OCI-M2 (cell line): Measurements from ENCODE around the gene BCL7A.

Source experiments
- DNase-seq: peaks from one replicate; lab custom pipeline; 2025; ENCODE audit not compliant: unreplicated experiment; lab: John Stamatoyannopoulos, UW

The BCL7A gene

DNA sequence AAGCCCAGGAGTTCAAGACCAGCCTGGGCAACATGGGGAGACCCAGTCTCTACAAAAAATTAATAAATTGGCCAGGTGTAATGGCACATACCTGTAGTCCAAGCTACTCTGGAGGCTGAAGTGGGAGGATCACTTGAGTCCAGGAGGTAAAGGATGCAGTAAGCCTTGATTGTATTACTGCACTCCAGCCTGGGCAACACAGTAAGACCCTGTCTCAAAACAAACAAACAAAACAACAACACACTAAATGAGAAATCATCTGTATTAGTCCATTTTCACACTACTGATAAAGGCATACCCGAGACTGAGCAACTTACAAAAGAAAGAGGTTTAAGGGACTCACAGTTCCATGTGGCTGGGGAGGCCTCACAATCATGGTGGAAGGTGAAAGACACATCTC, 52.1 kb downstream of the BCL7A start:
- DNase-seq, result no peak

DNA sequence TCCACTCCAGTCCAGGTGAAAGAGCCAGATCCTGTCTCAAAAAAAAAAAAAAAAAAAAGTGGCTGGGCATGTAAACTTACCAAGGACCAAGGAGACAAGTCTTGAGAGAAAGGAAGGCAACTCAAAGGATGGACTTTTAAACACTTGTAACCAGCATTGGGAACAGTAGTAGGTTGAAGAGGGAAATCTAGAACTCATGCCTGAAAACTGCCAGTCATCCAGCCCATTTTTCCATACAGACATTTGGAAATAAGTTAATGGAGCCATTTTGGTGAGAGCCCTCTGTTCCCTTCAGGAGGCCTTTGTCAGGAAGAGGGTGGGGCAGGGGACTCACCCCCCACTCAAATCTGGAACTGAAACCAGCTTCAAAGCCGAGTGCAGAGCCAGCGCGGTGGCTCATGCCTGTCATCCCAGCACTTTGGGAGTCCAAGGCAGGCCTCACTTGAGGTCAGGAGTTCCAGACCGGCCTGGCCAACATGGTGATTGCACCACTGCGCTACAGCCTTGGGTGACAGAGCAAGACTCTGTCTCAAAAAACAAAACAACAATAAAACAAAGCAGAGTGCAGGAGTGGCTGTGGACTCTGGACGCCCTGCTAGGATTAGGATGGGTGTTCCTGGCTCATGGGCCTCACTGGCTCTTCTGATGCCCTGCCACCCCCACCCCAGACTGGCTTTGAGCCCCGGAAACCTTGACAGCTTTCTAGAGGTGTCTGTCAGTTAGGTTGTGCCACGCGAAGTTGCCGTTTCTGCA, 55.2 kb downstream of the BCL7A start:
- no peak for DNase-seq

DNA sequence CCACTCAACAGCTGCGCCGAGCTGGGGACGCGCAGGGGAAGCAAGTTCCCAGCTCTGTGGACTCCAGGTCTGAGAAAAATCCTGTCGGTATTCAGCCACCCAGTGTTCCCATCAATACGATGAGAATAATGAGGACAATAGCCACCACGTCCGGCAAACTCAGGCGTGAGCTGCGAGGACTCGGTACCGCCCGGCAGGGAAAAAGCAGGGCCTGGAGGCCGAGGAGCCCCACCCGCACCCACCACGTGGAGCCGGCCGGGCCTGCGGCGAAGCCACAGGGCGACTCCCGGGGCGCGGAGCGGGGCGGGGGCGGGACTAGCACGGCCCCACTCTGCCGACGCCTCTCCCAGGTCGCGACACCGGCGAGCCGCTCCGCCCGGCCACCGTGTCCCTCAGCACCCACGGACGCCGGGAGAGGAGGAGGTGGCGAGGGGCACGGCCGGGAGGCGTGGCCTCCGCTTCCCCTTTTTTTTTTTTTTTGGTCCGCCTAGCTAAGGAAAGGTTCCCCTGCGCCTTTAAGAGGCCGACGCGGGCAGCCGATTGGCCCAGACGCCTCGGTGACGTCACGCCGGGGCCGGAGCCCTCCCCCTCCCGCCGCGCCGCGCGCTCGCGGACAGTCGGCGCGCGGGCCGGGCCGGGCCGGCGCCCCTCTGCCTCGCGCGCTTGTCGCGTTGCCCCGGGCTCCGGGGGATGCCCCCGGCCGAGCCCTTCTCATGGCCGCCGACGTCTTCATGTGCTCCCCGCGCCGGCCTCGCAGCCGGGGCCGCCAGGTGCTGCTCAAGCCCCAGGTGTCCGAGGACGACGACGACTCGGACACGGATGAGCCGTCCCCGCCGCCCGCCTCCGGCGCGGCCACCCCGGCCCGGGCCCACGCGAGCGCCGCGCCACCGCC, 56.7 kb downstream of the BCL7A start, which contains the start of gene MLXIP:
Gene MLXIP (plus strand): TSS at position 616 of the 892 bp plus-strand sequence. CDS start 98 bp downstream, at position 714.
- DNase-seq, result peak; percentile 38

DNA sequence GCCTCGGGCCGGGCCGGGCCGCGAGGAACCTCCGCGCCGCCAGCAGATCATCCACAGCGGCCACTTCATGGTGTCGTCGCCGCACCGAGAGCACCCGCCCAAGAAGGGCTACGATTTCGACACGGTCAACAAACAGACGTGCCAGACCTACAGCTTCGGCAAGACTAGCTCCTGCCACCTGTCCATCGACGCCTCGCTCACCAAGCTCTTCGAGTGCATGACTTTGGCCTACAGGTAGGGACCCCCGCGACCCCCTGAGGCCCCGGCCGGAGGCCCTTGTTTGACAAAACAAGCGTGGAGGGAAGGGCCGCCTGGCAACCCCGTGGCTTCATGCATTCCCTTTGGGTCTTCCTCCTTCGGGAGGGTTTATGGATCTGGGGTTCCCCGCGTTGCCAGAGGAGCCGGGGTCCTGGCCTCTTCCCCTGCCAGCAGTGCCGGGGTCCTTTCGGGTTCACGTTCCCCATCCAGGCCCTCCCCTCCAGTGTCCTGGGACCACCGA, 57.4 kb downstream of the BCL7A start:
- DNase-seq, result no peak

DNA sequence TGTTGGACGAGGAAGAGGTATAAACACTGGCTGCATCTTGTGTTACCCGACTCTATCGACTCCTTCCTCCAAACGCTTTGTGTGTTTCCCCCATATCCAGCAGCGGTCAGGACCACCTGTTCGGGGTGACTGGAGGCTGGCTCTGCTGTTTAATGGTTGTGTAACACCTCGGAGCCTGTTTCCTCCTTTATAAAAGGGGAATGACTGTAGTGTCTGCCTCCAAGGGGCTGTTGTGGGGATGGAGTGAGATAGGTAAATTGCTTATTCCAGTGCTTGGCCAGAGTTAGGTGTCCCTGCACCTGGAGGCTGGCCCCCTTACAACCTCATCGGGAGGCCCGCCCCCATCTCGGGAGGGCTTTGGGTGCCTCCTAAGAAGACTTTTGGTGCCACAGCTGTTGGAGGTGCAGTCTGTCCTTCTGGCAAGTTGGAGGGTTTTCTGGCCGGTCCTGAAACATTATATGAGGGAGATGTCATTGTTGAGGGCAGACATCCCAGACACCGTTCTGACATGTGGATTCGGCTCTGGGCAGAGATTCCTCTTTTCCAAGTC, 57.9 kb downstream of the BCL7A start:
- no peak for DNase-seq

DNA sequence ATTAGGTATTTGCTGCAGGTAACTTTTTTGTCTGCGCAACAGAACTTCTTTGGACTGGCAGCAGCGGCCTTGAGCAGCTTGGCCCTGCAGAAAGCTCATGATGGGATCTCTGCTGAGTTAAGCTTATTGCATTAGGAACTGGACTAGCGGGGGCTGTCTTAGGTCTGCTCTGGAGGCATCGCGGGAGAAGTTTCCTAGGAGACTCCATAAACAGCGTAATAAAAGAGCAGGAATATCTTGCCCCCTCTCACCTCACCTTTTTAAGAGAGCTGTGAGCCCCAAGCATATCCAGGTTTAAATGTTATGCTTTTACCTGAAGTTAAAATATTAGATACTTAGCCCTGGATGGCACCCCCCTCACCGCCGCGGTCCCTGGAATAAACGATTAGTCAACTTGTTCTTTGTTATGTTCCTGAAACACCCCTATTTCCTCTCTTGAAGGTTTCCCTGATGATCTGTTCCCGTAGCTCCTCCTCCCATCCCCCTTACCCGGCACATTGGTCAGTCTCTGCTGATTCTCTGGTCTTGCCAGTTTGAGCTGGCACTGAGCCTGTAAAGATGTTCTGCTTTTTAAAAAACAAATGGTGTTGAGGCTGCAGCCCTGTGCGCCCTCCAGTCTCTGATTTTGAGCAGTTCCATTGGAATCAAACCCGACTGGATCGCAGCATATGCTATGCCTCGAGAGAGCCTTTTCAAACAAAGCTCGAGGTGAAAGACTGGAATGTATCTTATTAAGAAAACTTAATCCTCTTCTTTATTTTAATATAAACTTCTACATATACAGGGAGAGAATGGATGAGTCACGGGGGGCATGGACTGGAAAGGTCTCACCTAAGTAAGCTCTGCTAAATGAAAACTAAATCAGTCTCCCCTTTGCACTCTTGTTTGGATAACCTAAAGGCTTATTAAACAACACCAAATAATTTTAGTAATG, 58.7 kb downstream of the BCL7A start:
- DNase-seq, result no peak

DNA sequence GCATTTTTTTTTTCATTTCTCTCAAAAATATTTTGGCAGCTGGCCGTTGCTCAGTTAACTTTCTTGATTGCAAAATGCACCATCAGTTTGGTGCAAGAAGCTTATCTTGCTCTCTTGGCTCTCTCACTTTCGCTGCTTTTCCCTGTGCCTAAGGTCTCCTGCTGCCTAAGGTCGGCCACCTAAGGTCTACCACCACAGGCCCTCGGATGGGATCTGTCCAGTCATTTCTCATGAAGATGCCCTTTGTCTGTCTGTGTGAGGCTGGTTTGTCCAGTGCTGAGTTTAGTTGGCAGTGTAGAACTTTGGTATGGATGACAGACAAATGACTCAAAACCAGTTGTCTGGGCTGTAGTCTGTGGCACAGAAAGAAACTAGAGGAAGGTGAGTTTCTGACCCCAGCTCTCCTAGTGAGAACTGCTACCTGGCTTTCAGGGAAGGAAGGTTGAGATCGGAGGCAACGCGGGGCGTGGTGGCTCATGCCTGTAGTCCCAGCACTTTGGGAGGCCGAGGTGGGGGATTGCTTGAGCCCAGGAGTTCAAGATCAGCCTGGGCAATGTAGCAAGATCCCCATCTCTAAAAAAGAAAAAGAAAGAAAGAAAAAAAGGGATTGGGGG, 59.5 kb downstream of the BCL7A start:
- DNase-seq, result no peak

DNA sequence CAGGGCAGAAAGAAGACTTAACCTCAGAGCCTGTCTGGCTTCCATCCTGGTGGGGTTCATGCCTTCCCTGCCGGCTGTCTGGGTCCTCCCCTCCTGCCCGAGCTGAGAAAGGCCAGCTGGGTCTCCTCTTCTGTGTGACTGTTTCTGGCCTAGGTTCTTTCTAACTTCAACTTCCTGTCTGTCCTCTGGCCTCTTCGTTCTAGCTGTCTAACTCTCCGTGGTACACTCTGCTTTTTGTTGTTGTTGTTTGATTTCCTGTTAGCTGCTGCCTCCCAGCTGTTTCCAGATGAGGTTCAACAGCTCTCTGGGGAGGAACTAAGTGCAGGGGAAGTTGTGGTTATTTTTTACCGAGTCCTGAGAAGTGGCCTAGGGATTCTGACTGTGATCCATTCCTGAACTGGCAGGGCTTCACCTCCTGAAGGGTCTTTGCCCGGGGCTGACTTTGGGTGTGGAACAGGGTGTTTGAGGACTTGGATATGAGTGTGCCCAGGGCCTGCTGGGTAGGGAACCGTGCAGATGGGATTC, 60.1 kb downstream of the BCL7A start:
- no peak for DNase-seq

DNA sequence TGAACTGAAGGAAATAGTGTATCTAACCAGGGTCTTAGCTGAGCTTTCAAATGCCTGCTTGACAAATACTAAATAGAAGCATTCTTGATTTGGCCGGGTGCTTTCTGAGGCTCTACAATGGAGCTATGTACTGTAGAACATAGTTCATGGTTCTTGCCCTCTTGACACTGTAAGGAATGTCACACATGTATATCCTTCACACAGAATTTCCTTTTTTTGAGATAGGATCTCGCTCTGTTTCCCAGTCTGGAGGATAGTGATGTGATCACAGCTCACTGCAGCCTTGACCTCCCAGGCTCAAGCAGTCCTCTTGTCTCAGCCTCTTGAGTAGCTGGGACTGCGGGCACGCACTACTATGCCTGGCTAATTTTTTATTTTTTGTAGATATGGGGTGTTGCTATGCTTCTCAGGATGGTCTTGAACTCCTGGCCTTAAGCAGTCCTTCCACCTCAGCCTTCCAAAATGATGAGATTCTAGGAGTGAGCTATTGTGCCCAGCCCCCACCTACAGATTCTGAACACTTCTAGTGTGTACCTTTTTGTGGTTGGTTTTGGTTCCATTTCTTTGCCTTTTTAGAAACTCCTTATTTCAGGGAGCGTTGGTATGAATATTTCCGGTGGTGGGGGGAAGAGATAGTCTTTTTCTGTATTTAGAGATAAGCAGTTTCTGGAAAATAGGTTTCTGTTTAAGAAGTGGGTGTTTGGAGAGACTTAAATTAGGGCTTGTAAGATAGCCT, 61.1 kb downstream of the BCL7A start:
- no peak for DNase-seq

DNA sequence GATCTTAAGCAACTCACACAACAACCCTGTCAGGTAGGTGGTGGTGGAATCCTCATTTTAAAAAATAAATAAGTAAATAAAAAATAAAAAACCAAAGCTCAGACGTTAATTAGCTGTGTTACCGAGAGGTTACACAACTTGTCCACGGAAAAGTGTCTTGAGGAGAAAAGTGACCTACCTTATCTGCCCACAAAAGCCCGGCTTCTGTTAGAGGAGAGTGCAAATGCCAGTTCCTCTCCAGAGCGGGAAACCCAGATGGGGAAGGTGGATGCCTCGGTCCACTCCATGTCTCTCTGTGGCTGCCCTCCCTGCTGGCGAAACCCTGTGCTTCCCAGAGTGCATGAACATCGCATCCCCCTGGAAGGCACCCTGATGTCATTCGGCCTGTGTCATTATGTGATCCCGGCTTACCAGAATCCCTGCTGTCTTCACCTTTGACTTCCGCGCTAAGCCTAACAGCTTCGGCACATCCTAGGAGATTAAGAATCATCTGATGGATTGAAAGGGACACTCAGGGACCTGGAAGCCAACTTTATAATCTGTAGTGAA, 63.2 kb downstream of the BCL7A start:
- no peak for DNase-seq

DNA sequence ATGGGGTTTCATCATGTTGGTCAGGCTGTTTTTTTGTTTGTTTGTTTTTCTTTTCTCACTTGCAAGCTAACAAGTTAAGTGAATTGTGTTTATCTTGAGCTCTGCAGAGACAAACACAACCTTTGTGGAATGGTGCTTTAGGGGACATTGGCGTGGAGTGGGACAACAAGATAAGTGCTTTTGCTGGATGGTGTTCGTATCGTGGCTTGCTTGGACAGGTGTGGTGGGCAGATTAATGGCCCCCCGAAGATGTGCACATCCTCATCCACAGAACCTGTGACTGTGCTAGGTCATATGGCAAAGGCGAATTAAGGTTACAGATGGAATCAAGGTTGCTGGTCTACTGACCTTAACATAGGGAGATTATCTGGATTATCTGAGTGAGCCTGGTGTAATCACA, 63.9 kb downstream of the BCL7A start:
- DNase-seq, result no peak

DNA sequence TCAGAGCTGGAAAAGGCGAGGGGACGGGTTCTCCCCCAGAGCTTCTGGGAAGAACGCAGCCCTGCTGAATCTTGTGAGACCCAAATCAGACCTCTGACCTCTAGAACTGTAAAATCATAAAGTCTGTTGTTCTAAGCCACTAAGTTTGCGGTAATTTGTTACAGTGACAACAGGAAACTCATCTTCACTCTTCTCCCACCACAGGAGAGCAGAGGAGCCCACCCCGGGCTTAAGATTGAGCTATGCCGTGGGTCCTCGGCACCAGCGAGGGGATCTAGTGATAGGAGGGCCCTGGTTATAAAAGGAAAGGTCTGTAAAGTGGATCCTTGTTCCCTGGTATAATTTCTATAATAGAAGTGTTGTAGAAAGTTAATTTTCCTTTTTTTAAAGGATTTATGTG, 64.4 kb downstream of the BCL7A start:
- no peak for DNase-seq

DNA sequence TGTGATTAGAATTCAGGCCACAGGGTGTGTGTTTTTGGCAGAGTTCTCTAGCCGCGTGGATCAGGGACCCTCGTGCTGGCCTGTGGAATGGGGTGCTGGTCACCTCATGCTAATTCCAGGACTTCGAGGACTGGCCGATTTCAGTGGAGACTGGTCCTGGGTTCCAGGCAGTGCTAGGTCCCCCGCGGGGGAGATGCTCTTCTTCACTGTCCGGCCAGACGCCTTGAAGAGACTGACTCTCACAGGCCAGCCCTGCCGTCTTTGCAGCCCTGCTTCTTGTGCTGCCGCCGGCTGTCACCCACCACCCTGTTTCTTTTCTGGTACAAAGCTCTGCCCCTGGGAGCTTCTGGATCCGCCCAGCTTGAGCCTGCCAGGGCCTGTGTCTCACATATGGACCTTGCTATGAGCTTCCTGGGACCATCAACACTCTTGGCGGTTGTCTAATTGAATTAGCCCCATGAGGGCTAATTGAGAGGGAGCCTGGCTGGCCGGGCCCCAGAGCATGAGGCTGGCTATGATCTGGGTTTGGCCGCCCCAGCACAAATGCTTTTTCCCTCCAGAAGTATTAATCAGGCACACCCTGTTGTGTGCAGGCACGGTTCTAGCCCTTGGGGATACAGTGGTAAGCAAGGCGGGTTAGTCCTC, 65.1 kb downstream of the BCL7A start:
- no peak for DNase-seq

DNA sequence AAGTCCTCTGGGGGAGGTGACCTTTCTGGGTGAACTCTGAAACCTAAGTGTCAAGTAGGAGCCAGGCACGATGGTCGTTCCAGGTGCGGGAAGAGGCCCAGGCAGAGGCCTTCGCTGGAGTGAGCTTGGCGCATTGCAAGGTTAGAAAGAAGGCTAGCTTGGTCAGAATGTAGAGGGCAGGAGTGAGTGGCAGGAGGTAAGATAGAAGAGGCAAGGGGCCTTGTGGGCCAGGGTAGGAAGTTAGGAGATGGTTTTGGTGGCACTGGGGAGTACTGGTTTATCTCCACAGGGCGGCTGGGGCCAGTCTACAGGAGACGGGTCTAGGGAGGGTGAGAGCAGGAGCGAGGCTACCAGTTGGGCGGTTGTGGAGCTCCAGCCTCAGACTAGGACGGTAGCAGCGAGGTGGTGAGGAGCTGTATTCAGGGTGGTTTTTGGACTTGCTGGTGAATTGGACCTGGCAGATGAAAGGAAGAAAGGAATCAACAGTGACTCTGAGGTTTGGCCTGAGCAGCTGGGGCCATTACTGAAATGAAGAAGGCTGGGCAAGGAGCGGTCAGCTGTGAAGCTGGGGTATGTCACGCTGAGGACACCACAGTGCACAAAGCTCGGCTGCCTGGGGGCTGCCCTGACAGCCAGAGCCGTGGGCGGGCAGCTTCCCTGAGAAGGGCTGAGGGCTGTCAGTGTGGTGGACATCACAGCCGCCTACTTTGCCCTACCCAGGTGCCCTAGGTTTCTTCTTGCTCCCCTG, 65.9 kb downstream of the BCL7A start:
- DNase-seq, result no peak

DNA sequence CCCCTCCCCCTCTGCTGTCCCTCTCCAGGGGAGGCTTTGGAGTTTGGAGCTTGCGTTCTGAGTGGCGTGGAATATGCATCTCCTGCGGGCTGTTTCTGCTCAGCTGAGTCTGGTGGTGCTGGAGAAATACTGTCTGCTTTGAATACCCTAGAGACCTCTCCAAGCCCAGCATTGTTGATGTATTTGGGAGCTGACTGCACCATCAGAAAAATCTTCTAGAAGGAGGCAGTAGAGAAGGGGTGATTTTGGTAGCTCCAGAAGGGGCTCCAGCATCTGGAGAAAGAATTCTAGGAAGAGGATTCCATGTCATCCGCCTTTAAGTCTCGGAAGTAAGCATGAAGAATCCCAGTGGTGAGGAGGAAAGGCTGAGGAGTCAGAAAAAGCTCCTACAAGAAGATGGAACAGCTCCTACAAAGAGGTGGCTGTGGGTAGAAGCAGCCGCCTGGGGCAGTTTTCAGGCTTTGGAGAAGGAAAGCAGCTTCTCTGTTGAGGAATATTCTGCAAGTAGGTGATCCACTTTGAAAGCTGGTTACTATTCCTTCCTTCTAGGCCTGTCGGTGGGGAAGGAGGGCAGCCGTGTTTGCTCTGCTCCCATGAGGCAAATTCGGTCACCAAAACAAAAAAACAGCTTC, 66.6 kb downstream of the BCL7A start:
- no peak for DNase-seq

DNA sequence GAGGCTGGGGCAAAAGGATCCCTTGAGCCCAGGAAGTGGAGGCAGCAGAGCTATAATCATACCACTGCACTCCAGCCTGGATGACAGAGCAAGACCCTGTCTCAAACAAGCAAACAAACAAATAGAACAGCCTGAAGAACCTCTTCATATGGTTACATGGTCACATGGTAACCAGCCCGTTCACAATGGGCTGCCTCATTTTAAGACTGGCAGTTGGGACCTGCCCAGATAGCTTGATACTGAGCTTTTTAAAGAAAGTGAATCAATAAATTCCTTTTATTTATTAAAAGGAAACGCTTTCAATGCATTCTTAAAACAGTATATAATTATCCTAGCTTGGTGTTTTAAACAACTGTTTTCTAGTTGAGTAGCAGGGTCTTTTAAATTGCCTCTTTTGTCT, 67.4 kb downstream of the BCL7A start:
- no peak for DNase-seq

DNA sequence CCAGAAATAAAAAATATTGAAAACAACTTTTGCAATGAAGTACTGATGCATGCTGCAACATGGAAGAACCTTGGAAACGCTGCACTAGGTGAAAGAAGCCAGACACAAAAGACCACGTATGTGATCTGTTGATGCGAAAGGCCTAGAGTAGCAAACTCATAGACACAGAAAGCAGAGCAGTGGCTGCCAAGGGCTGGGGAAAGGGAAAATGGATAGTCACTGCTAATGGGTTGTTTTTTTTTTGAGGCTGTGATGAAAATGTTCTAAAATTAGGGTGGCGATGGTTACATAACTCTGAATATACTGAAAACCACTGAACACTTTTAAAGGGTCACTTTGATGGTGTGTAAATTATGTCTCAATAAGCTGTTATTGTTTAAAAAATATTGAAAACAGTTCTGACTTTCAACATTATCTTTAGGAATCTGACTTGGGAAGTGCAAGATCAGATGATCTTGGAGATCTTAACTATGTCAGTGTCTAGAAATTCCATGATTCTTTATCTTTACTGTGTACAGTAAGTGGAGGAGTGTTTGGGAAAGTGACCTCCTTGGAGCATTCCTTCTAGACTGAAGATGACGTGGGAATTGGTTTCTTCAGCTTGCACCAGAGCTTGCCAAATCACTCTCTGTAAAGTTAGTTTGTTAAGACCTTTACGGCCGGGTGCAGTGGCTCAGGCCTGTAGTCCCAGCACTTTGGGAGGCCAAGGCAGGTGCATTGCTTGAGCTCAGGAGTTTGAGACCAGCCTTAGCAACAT, 69.3 kb downstream of the BCL7A start:
- DNase-seq, result no peak
